Measurements from ENCODE around the gene UCHL3. TPM values are rescaled to one million over a fixed set of nuclear protein-coding genes. Genes with fewer than 3 reads are reported as not detected.

Gene UCHL3
- total RNA-seq, 1 donor from 2014 or later: 39.6 TPM

DNA sequence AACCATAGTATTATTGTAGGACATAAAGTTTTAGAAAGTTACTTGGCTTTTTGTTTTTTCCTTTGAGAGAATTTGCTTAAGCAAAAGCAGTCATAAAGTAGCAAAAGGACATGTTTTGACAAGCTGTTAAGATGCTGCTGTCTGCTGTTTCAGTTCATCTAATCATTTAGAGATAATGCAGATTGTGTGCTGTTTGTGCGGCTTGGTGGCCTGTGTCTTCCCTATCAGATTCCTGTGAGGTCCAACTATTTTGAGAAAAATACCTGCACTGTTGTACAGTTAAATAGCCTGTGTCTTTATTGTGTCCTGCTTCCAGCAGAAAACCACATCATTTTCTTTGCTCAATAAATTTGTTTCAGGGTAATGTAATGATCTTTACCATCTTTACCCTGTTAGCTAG is 20.0 kb downstream of the UCHL3 start:
- TF ChIP-seq, protein P1, sequence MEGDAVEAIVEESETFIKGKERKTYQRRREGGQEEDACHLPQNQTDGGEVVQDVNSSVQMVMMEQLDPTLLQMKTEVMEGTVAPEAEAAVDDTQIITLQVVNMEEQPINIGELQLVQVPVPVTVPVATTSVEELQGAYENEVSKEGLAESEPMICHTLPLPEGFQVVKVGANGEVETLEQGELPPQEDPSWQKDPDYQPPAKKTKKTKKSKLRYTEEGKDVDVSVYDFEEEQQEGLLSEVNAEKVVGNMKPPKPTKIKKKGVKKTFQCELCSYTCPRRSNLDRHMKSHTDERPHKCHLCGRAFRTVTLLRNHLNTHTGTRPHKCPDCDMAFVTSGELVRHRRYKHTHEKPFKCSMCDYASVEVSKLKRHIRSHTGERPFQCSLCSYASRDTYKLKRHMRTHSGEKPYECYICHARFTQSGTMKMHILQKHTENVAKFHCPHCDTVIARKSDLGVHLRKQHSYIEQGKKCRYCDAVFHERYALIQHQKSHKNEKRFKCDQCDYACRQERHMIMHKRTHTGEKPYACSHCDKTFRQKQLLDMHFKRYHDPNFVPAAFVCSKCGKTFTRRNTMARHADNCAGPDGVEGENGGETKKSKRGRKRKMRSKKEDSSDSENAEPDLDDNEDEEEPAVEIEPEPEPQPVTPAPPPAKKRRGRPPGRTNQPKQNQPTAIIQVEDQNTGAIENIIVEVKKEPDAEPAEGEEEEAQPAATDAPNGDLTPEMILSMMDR (IDR thresholded peaks at IDR 0.05; ENCODE audit: unreplicated experiment): no peak
- no peak for DNase-seq (ENCODE audit: low spot score, unreplicated experiment)
- H3K27ac Mint-ChIP-seq: no peak overlapping the region
- H3K36me3 Mint-ChIP-seq (ENCODE audit: insufficient read depth): peaks cover 31% of the 10 kb centered on the region
- H3K4me3 Mint-ChIP-seq (ENCODE audit: low read depth): no peak overlapping the region
- no peaks in the 10 kb centered on the region for H3K27me3 Mint-ChIP-seq
- no peaks in the 10 kb centered on the region for H3K9me3 Mint-ChIP-seq (ENCODE audit: low read depth)
- no peaks in the 10 kb centered on the region for H3K4me1 Mint-ChIP-seq (ENCODE audit: low read depth)

DNA sequence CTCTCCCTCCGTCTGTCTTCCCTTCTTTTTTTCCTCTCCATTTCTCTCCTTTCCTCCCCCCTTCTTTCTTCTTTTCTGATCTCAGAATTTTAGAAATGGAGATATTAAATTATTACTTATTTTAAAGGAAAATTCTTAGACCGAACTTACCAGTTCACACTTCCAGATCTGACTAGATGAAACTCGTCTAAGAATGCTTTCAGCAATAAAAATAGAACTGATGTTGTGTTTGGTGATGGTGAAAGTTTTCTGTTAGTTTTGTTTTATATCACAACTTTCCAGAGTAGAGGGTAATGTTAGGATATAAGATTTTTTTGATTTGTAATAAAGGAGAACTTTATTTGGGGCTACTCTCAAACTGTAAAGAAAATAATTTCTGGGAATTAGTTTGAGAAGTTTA is 29.9 kb downstream of the UCHL3 start:
- Mint-ChIP-seq H3K4me3 (ENCODE audit: low read depth) (no peak overlapping the region), H3K27ac (no peak overlapping the region), H3K9me3 (ENCODE audit: low read depth) (peaks cover 7% of the 10 kb centered on the region), H3K4me1 (ENCODE audit: low read depth) (no peaks in the 10 kb centered on the region), H3K27me3 (no peaks in the 10 kb centered on the region), H3K36me3 (ENCODE audit: insufficient read depth) (peaks cover 25% of the 10 kb centered on the region)
- no peak for DNase-seq (ENCODE audit: low spot score, unreplicated experiment)
- TF ChIP-seq, protein P1 (IDR thresholded peaks at IDR 0.05; ENCODE audit: unreplicated experiment): no peak

DNA sequence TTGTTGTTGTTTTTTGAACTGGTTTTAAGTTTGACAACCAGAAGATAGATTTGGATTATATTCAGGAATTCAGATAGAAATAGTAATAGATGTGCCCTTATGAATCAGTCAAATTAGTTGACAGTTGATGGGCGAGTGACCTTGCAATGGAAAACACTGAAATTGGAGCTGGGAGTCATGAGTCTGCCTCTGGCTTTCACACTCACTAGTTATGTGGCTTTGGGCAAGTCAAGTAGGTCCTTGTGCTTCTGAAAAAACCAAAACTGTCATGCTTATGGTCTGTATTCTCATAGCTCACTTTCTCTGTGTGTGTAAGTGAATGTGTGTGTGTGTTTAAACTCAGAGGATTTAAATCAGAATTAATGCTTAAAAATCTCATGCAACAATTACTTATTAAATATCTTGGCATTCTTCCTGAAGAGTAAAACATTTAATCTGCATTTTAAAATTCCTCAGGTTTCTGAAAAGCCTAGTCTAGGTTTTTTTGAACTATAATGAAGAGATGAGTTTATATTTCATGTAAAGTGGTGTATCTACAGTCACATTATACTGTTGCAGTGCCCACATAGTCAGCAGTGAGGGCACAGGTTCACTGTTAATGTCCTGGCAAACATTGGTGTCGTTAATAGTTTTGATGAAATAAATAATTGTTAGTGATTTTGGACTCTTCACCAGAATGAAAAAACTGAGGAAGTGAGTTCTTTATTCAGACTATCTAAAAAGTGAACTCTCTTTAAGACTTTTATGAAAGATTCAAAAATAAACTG is 32.5 kb downstream of the UCHL3 start:
- TF ChIP-seq, protein P1 (IDR thresholded peaks at IDR 0.05; ENCODE audit: unreplicated experiment): no peak
- Mint-ChIP-seq H3K9me3 (ENCODE audit: low read depth) (peaks cover 14% of the 10 kb centered on the region), H3K36me3 (ENCODE audit: insufficient read depth) (peaks cover 30% of the 10 kb centered on the region), H3K27me3 (no peaks in the 10 kb centered on the region), H3K4me3 (ENCODE audit: low read depth) (no peak overlapping the region), H3K27ac (no peak overlapping the region), H3K4me1 (ENCODE audit: low read depth) (no peaks in the 10 kb centered on the region)
- no peak for DNase-seq (ENCODE audit: low spot score, unreplicated experiment)

DNA sequence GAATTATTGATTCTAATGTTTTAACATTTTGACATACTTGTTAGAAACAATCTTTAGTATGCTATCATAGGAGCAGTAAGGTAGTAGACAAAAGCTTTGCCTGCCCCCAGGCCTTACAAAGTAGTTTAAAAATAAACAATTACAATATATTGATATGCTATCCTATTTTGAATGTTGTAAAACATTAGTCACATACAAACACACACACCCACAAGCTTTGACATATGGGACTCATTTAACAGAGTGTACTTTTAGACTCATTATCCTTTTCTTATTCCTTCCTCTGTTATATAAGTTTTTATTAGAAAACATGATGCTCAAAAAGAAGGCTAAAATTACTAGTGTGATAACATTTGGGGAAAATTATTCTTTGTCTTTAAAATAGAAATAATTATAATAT is 33.5 kb downstream of the UCHL3 start:
- no peak for DNase-seq (ENCODE audit: low spot score, unreplicated experiment)
- TF ChIP-seq, protein P1 (IDR thresholded peaks at IDR 0.05; ENCODE audit: unreplicated experiment): no peak
- Mint-ChIP-seq H3K27ac (no peak overlapping the region), H3K36me3 (ENCODE audit: insufficient read depth) (peaks cover 30% of the 10 kb centered on the region), H3K4me1 (ENCODE audit: low read depth) (peaks cover 4% of the 10 kb centered on the region), H3K4me3 (ENCODE audit: low read depth) (no peak overlapping the region), H3K9me3 (ENCODE audit: low read depth) (peaks cover 14% of the 10 kb centered on the region), H3K27me3 (no peaks in the 10 kb centered on the region)

DNA sequence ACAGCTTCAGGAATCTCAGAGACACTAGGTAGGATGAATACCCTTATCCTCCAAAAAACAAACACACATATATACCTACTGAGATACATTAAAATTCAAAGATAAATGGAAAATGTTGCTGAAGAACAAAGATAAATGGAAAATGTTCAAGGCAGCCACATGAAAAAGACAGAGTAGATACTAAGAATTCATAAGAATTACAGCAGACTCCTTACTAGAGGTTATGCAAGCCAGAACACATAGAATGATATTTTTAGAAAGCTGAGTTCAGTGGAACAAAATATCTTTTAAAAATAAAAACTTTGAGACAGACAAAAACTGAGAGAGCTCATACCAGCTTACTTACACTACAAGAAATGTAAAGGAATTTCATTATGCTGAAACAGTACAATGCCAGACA is 35.6 kb downstream of the UCHL3 start:
- no peak overlapping the region for H3K4me3 Mint-ChIP-seq (ENCODE audit: low read depth)
- peaks cover 4% of the 10 kb centered on the region for H3K4me1 Mint-ChIP-seq (ENCODE audit: low read depth)
- no peak overlapping the region for H3K27ac Mint-ChIP-seq
- peaks cover 34% of the 10 kb centered on the region for H3K36me3 Mint-ChIP-seq (ENCODE audit: insufficient read depth)
- H3K9me3 Mint-ChIP-seq (ENCODE audit: low read depth): peaks cover 14% of the 10 kb centered on the region
- TF ChIP-seq, protein P1 (IDR thresholded peaks at IDR 0.05; ENCODE audit: unreplicated experiment): no peak
- H3K27me3 Mint-ChIP-seq: no peaks in the 10 kb centered on the region
- DNase-seq (ENCODE audit: low spot score, unreplicated experiment): no peak

All from progenitor cell of endocrine pancreas (in vitro differentiated cells).